AG04450 (cell line): ENCODE results near the gene OTOF. TPM values are rescaled to one million over a fixed set of nuclear protein-coding genes. Genes with fewer than 3 reads are reported as not detected.

ENCODE experiments used
- CTCF ChIA-PET: fragments of 300-600, 350-600 bp; formaldehyde crosslinking; extraction: SDS; loops from one replicate; lab custom pipeline; 2022; ENCODE audit warnings: antibody characterized with exemption, inconsistent platforms; lab: Charles Lee
- POLR2A ChIA-PET: fragments of 350-600 bp; formaldehyde crosslinking; extraction: SDS; loops from one replicate; lab custom pipeline; 2021; ENCODE audit warnings: antibody characterized with exemption, inconsistent platforms; lab: Yijun Ruan, JAX
- DNase-seq: peaks from one replicate; pipeline ENCODE4 v3.0.0-alpha.2; 2011; ENCODE audit warnings: low read depth, low spot score
- H3K27ac ChIP-seq: one replicate; pipeline ENCODE4 v1.5.1; 2012; ENCODE audit warnings: low read depth, low read length, control low read depth
- H3K27me3 ChIP-seq: one replicate; pipeline ENCODE4 v1.6.0; 2012; ENCODE audit warnings: low read length; ENCODE audit not compliant: control insufficient read depth, insufficient read depth
- H3K4me3 ChIP-seq: 2 replicates; pipeline ENCODE4 v1.5.1; 2011; ENCODE audit warnings: mild to moderate bottlenecking, low read depth, low read length, control low read depth
- H3K9me3 ChIP-seq: 2 replicates; pipeline ENCODE4 v1.5.1; 2012; ENCODE audit warnings: low read length; ENCODE audit not compliant: control insufficient read depth, insufficient read depth
- CTCF ChIP-seq: IDR thresholded peaks from 2 replicates; pipeline ENCODE4 v1.5.1; 2011; ENCODE audit warnings: low read depth, low read length, control low read depth, inconsistent platforms
- polyA plus RNA-seq: library from polyadenylated mRNA; depleted of rRNA; stranded (reverse); fragments of >200 nt; gene quantifications from 2 replicates; pipeline ENCODE4 v1.2.3, GENCODE V29; 2011

Gene OTOF
- polyA plus RNA-seq, 1 experiment: not detected

- DNase-seq: no peak
- ChIA-PET CTCF (no interaction called here), POLR2A (no interaction called here)
- Histone ChIP-seq H3K27ac (no peak overlapping the region), H3K27me3 (peaks cover 74% of the 10 kb centered on the region), H3K9me3 (no peaks in the 10 kb centered on the region; the same call in 1 of the 2 replicates), H3K4me3 (no peak overlapping the region)
- no peak for TF ChIP-seq CTCF
These were observed 28.4 kb upstream of the OTOF start for GRCh38 chr2:26506279-26506678.

GRCh38 chr2:26504002-26504401 is 26.1 kb upstream of the OTOF start:
- POLR2A ChIA-PET: no interaction called here
- no peak for DNase-seq
- Histone ChIP-seq H3K4me3 (no peak overlapping the region), H3K9me3 (no peaks in the 10 kb centered on the region; the same call in 1 of the 2 replicates), H3K27ac (no peak overlapping the region), H3K27me3 (peaks cover 75% of the 10 kb centered on the region)
- TF ChIP-seq CTCF: no peak
- CTCF ChIA-PET: interaction anchor here (2.1 kb wide), 1 partner anchor 74 kb away, joined by 6 read pairs; no protein-coding TSS in a partner anchor

GRCh38 chr2:26503231-26503880 is 25.4 kb upstream of the OTOF start:
- no peak overlapping the region for H3K27ac ChIP-seq
- POLR2A ChIA-PET: no interaction called here
- peak; percentile 61 for TF ChIP-seq CTCF
- no peaks in the 10 kb centered on the region; the same call in 1 of the 2 replicates for H3K9me3 ChIP-seq
- no peak for DNase-seq
- H3K4me3 ChIP-seq: no peak overlapping the region
- peaks cover 76% of the 10 kb centered on the region for H3K27me3 ChIP-seq
- CTCF ChIA-PET: interaction anchor here (1.6 kb wide), 1 partner anchor 74 kb away, joined by 6 read pairs; no protein-coding TSS in a partner anchor

- DNase-seq: no peak
- peaks cover 65% of the 10 kb centered on the region for H3K27me3 ChIP-seq
- no peak overlapping the region for H3K27ac ChIP-seq
- H3K9me3 ChIP-seq: no peaks in the 10 kb centered on the region; the same call in 1 of the 2 replicates
- H3K4me3 ChIP-seq: no peak overlapping the region
- POLR2A ChIA-PET: no interaction called here
- TF ChIP-seq CTCF: no peak
- CTCF ChIA-PET: no interaction called here
These were observed 22.5 kb upstream of the OTOF start for GRCh38 chr2:26500406-26500805.

- CTCF ChIA-PET: no interaction called here
- H3K9me3 ChIP-seq: no peaks in the 10 kb centered on the region
- TF ChIP-seq CTCF: no peak
- peaks cover 39% of the 10 kb centered on the region for H3K27me3 ChIP-seq
- POLR2A ChIA-PET: no interaction called here
- no peak overlapping the region for H3K4me3 ChIP-seq
- no peak for DNase-seq
- no peak overlapping the region for H3K27ac ChIP-seq
These were observed 17.9 kb upstream of the OTOF start for GRCh38 chr2:26495705-26496297.
